PC-9 (cell line): ENCODE data around the gene CRAMP1.
A peak's percentile ranks its signal among the peaks of the same experiment; 100 is the strongest.

Source experiments
- EZH2 ChIP-seq: fragments of 200-600 bp; sonication (generic); IDR thresholded peaks from 2 replicates; pipeline ENCODE4 v1.8.0; 2017; ENCODE audit warnings: antibody characterized with exemption, low read depth
- TF ChIP-seq, protein P1 (sequence below): fragments of 200-600 bp; sonication (generic); conservative IDR thresholded peaks from 2 replicates; pipeline ENCODE4 v1.6.1; 2017; ENCODE audit warnings: mixed run types, antibody characterized with exemption, mild to moderate bottlenecking, moderate library complexity

DNA sequence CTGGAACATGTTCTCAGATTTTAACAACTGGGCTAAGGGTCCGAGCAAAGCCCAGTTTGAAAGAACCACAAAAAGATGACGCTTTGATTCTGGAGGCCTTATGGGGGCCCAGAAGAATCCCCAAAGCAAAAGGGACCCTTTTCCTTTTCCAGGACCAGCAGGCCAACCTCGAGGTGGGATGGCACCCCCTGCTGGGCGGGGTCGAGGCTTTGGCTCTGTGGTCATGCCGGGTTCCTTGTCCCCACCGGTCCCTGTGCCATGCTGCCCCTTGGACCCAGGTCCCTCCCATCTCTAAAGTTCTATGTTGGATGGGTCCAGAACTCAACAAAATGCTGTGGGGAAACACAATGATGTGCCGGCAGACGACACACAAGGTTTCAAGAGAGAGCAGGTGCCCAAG is 47.8 kb upstream of the CRAMP1 start:
- no peak for TF ChIP-seq EZH2
- TF ChIP-seq, protein P1, sequence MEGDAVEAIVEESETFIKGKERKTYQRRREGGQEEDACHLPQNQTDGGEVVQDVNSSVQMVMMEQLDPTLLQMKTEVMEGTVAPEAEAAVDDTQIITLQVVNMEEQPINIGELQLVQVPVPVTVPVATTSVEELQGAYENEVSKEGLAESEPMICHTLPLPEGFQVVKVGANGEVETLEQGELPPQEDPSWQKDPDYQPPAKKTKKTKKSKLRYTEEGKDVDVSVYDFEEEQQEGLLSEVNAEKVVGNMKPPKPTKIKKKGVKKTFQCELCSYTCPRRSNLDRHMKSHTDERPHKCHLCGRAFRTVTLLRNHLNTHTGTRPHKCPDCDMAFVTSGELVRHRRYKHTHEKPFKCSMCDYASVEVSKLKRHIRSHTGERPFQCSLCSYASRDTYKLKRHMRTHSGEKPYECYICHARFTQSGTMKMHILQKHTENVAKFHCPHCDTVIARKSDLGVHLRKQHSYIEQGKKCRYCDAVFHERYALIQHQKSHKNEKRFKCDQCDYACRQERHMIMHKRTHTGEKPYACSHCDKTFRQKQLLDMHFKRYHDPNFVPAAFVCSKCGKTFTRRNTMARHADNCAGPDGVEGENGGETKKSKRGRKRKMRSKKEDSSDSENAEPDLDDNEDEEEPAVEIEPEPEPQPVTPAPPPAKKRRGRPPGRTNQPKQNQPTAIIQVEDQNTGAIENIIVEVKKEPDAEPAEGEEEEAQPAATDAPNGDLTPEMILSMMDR = 0 out of 2 replicates have a peak, but pooled peaks have one; percentile 14
